Measurements from ENCODE around the gene MAMSTR.
"Not testable (repeated sequence)": the region's sequence is repeated elsewhere in the genome, so short reads cannot be mapped to it uniquely, and the experiment has no call there.

The MAMSTR gene

GRCh38 chr19:48685583-48685982 lies 33.9 kb downstream of the MAMSTR start:
- no peak for DNase-seq

GRCh38 chr19:48683349-48683748 lies 36.2 kb downstream of the MAMSTR start:
- DNase-seq = peak; percentile 49

GRCh38 chr19:48681127-48681470 lies 38.4 kb downstream of the MAMSTR start:
- peak; percentile 25 for DNase-seq

- no peak for DNase-seq
Measured at GRCh38 chr19:48680436-48681126, 38.9 kb downstream of the MAMSTR start.

GRCh38 chr19:48680006-48680405 lies 39.5 kb downstream of the MAMSTR start:
- not testable (repeated sequence) for DNase-seq

GRCh38 chr19:48678201-48678600 lies 41.3 kb downstream of the MAMSTR start:
- DNase-seq = no peak

GRCh38 chr19:48676887-48677286 lies 42.6 kb downstream of the MAMSTR start:
- no peak for DNase-seq

- DNase-seq = no peak
Measured at GRCh38 chr19:48676487-48676886, 43.0 kb downstream of the MAMSTR start.

- DNase-seq = peak; percentile 78
Measured at GRCh38 chr19:48674921-48675824, 44.4 kb downstream of the MAMSTR start.

- no peak for DNase-seq
Measured at GRCh38 chr19:48674216-48674809, 45.2 kb downstream of the MAMSTR start.

GRCh38 chr19:48673436-48674100 lies 46.0 kb downstream of the MAMSTR start:
- DNase-seq = no peak

- no peak for DNase-seq
Measured at GRCh38 chr19:48672994-48673393, 46.5 kb downstream of the MAMSTR start, which contains the start of gene NTN5. TSS of gene NTN5 (minus strand) at chr19:48673017. CDS start at chr19:48670986, 2,031 bp downstream.

- no peak for DNase-seq
Measured at GRCh38 chr19:48671446-48671995, 48.0 kb downstream of the MAMSTR start.

- no peak for DNase-seq
Measured at GRCh38 chr19:48670699-48671445, 48.7 kb downstream of the MAMSTR start.

- DNase-seq = no peak
Measured at GRCh38 chr19:48669903-48670668, 49.4 kb downstream of the MAMSTR start.

GRCh38 chr19:48668761-48669160 lies 50.8 kb downstream of the MAMSTR start:
- DNase-seq = no peak

GRCh38 chr19:48668332-48668731 lies 51.2 kb downstream of the MAMSTR start:
- DNase-seq = no peak

- no peak for DNase-seq
Measured at GRCh38 chr19:48665786-48666185, 53.7 kb downstream of the MAMSTR start.

GRCh38 chr19:48664476-48664875 lies 55.0 kb downstream of the MAMSTR start:
- DNase-seq = no peak

- DNase-seq = no peak
Measured at GRCh38 chr19:48663667-48664066, 55.9 kb downstream of the MAMSTR start.

Measured in fibroblast of upper back skin (primary cell).